Measurements from ENCODE around the gene BTNL3.

DNA sequence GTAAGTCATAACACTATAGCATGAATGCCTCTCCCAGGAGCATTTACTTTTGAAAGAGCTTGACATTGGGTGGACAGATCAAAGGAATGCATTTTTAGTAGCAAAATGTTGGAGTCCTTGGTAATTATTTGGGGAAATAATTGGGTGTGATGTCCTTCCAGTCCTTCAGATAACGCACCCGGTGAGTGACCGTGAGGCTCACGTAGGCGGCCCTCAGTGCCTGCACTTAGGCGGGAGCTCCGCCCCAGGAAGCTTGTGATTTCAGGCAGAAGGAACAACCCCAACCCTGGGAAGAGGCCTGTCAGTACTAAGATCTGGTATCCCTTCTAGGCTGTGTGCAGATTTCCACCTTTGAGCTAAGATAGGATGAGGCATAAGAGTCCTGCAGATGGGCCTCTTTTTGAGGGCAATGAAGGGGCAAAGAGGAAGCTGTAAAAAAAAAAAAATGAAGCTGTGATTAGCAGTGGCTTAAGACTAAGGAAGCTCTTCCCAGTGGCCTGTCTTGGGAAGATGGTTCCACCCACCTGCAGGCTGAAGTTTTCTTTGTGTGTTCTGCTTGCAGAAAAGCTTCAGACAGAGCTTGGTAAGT, 66.3 kb downstream of the BTNL3 start:
- TF ChIP-seq, protein P1, sequence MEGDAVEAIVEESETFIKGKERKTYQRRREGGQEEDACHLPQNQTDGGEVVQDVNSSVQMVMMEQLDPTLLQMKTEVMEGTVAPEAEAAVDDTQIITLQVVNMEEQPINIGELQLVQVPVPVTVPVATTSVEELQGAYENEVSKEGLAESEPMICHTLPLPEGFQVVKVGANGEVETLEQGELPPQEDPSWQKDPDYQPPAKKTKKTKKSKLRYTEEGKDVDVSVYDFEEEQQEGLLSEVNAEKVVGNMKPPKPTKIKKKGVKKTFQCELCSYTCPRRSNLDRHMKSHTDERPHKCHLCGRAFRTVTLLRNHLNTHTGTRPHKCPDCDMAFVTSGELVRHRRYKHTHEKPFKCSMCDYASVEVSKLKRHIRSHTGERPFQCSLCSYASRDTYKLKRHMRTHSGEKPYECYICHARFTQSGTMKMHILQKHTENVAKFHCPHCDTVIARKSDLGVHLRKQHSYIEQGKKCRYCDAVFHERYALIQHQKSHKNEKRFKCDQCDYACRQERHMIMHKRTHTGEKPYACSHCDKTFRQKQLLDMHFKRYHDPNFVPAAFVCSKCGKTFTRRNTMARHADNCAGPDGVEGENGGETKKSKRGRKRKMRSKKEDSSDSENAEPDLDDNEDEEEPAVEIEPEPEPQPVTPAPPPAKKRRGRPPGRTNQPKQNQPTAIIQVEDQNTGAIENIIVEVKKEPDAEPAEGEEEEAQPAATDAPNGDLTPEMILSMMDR (tag by site-specific recombination; IDR thresholded peaks at IDR 0.05), result no peak
- TF ChIP-seq ZNF830 (tag by site-specific recombination; IDR thresholded peaks at IDR 0.05; ENCODE audit: low read depth) (no peak), ZNF785 (tag by site-specific recombination; IDR thresholded peaks at IDR 0.05) (no peak), HOXC10 (CRISPR knock-in tag; IDR thresholded peaks at IDR 0.05) (no peak), SP7 (tag by site-specific recombination; IDR thresholded peaks at IDR 0.05) (no peak), ZBTB8A (tag by site-specific recombination; IDR thresholded peaks at IDR 0.05) (no peak), PATZ1 (tag by site-specific recombination; IDR thresholded peaks at IDR 0.05) (no peak)
